G401 (cell line): Measurements from ENCODE around the gene COL13A1. TPM values are rescaled to one million over a fixed set of nuclear protein-coding genes. Genes with fewer than 3 reads are reported as not detected.
A peak's percentile ranks its signal among the peaks of the same experiment; 100 is the strongest.

Experiments used
- DNase-seq: peaks from one replicate; pipeline ENCODE4 v3.0.0-alpha.2; 2015; ENCODE audit warnings: low spot score
- in situ Hi-C: cut with HindIII; loops from 2 replicates; pipeline ENCODE4 v1.10.0; 2016; ENCODE audit warnings: low sequenced_read_pairs, mixed read lengths
- total RNA-seq: library from RNA; depleted of rRNA; stranded (reverse); fragments of >200 nt; shearing (Covaris generic); gene quantifications from 2 replicates; pipeline ENCODE4 v1.2.3, GENCODE V29; 2014

Gene COL13A1
- total RNA-seq, 1 experiment from 2014 or later = 0.17 TPM

DNA sequence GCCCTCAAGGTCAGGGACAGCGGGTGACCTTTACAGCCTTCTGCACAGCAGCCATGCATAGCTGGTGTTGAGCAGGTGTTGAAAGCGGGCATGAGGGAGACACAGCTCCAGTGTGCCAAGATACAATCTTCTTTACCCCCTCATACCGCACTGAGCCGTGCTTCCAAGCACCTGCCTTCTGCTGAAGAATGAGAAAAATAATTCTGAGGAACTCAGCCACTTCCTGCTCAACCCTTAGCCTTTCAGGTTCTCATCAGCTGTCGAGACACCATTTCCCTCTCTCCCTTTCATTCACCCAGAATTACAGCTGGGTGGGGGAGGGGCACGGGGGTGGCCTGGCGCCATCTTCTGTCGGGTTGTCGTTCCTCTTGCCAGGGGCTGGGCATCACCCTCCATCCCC, 58.6 kb downstream of the COL13A1 start:
- in situ Hi-C loops = no loop called here
- DNase-seq = no peak

DNA sequence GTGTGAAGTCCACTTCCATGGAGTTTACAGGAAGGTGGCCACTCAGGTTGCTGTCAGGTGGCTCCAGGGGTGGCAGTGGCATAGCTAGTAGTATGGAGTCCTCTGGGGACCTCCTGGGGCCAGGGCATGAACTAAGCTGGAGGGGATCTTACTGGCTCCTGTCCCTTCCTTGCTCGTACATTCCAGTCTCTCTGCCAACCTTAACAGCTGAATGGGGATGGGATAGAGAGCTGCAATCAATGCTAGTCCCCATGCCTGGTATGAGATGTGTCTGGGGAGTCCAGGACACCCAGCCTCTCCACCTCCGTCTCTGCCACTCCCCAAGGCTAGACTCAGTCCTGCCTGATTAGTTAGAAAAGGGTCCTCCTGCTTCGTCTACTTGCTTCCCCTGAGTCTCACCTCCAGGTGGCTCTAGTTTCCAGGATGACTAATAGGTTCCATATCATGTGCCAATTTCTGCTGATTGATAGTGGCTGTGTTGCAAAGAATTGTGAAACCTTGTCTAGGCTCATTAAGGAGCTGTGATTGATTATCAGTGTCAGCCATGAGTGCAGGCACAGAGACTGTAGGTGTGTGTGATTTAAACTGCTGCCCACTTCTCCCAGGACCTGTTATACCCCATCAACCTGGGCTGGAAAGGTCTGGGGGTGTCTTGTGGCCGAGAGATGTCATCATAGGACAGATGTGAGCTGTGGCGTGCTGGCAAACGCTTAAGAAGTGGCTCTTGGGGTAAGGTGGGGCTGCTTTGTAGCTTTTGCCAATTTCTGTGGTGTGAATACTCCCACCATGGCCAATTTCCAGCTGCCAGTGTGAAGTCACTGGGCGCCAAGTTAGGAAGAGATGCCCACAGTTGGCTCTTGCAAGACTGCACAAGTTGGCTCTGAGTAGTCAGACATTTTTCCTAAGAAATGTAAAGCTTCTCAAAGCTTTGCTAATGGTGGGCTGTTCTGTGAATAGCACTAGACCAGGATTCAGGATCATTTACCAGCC, 59.8 kb downstream of the COL13A1 start:
- in situ Hi-C loops = no loop called here
- peak; percentile 46 for DNase-seq

DNA sequence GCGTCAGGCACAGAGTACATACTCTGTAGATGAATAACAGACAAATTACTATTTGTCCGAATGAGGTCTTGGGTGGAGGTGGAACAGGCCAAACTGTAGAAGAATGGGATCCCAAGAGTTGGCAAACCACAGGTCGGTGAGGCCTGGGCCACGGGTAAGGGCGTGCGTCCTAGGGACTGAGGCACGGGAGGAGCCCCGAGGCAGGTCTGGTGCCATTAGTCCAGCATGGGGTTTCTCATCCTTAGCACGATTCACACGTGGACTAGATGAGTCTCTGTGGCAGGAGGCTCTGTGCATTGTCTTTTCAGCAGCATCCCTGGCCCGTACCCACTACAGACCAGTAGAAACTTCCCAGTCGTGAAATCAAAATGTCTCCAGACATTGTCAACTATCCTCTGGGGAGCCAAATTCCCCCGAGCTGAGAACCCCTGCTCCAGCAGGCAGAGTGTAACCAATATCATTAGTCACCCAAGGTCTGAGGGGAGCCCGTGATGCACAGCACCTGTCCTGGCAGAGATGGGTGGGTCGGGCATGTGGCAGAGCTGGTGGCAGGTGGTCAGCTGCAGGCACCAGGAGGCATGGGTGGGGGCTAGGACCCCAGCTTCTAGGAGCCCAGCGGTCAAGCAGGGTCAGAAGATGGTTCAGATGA, 61.3 kb downstream of the COL13A1 start:
- no peak for DNase-seq
- in situ Hi-C loops = no loop called here

DNA sequence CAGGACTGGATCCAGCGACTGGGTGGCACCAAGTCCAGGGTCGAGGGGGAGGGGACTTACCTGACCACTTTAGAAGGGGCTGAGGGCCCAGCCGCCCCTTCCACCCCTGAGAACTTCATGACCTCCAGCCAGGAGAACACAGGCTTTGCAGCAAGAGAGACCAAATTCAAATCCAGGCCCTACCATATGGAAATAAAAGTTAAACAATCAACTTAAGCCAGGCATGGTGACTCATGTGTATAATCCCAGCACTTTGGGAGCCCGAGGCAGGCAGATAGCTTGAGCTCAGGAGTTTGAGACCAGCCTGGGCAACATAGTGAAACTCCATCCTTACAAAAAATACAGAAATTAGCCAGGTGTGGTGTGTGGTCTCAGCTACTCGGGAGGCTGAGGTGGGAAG, 61.9 kb downstream of the COL13A1 start:
- no peak for DNase-seq
- in situ Hi-C loops = no loop called here

DNA sequence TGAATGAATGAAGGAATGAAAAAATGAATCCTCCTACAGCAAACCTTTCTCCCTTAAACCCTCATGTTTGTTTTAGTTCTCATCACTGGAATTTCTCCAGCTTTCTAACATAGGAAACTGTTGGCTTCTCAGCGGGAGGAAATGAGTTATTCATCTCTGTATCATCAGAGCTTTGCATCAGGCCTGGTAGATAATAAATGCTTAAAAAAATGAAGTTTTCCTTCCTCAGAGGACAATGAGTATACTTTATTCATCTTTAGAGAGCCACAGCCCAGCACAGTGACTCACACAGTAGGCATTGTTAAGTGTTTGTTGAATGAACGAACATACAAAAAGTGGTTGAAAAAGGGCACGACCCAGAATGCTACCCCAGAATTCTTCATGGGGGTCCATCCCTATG, 62.6 kb downstream of the COL13A1 start:
- in situ Hi-C loops = no loop called here
- DNase-seq = no peak

DNA sequence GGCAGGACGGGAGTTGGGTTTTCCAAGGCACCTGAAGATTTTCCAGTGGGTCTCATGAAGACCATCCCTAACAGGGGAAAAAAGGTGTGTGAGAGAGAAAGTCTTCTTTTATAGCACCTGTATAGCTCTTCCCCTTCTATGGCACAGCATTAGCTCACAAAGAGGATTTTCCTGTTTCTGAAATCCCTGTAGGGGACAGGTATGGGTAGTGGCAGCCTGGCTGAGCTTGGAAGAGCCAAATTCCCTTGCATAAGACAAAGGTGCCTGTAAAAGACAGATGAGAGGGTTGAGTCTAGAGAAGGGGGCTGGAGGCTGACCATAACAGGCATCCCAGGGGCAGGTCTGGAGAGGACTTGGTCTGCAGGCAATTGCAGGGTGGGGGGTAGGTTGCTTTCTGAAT, 63.7 kb downstream of the COL13A1 start:
- no peak for DNase-seq
- in situ Hi-C loops = no loop called here

DNA sequence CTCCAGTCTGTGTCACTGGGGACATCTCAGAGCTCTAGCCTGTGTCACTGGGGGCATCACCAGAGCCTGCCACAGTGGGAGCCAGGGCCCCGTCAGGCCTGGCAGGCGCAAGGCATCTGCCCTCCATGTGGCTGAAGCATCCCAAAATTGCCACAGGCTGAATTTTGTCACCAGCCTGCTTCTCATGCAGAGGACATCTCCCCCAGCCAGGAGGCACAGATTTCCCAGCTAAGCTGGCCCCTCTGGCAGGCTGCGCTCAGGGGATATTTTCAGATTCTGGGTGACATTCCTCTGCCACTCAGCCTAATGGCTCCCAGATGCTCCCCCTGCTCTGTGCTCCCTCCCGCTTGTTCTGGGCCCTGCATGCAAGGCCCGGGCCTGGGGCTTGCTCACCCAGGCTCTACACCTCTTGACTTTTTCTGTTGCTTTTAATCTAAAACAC, 64.6 kb downstream of the COL13A1 start:
- DNase-seq = peak; percentile 81
- in situ Hi-C loops = no loop called here

DNA sequence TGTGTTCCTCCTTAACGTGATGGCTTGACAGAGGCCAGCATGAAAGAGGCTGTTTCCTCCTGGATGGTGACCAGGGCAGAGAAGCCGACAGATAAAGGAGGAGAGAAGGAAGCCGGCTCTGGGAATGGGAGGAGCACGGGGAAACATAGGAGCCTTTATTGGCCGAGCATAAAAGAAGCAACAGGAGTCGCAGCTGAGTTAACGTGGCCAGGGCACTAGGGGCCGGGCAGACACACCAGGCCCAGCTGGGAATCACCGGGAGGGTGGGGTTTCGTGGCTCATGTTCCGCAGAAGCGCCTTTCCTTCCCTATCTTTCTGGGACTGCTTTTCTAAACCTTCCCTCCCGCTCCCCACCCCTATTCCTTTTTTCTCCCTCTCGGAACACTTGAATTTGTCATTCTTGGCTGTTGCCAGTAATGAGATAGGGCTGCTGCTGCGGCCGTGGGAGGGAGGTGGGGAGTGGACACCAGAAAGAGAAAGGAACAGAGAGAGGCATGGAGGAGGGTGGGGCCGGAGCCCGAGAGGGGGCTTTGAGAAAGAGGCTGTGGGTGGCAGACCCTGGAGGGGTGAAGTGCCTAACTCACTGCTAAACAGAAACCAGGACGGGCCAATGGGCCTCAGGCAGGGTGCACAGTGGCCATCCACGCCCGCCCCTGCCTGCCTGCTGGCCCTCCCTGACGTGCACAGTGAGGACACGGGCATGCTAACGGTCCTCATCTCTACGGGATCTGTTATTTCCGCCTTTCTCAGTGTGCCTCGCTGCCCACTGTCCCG, 65.2 kb downstream of the COL13A1 start:
- DNase-seq = no peak
- in situ Hi-C loops = no loop called here

DNA sequence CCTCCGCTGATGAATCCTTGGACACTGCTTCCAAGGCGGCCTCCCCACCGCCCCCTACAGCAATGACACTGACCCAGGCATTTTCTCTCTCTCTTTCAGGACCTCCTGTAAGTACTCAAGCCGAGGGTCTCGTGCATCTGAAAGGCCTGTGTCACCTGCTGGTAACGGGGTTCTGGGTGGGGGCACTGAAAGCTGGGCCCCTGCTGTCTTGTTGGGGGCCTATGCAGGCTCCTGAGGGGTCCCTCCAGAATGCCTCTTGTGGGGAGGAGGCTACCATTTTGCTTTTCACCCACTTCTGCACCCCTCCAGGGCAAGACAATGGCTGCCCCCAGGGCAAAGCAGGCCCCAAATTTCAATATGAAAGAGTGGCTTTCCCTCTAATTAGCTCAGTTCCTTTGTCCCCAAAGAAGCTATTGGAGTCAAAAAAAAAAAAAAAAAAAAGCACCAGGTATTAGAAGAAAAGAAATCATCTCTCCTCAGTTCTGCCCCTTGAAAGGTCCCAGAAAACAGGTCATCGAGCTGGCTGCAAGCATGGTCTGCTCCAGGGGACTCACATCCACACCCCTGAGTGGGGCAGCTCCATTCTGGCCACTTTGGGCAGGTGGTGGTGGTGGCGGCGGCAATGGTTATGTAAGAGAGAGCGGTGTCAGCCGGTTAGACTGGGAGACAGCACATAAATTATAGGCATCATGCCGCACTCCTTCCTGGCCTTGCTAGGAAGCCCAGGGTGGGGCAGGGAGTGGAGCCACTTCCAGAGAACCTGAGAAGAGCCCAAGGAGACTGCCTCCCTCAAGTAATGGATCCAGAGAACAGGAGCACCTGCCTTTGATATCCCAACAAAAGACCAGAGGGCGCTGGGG, 66.2 kb downstream of the COL13A1 start:
- DNase-seq = no peak
- in situ Hi-C loops = no loop called here

DNA sequence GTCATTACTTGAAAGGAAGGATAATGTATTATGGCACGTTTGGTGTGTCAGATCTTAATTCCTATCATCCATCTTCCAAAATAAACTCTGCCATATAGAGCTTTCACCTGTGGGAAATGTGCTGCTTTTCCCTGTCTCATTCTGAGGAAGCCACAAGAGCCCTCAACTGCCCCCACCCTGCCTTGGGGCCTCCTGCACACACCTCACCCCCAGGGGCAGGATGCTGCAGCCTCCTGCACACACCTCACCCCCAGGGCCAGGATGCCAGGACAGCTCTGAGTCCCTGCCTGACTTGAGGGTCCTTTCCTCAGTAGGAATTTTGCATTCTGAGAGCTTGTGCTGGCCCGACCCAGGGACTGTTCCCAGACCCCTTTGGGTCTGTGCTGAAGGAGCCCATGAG, 67.1 kb downstream of the COL13A1 start:
- in situ Hi-C loops = no loop called here
- DNase-seq = no peak

DNA sequence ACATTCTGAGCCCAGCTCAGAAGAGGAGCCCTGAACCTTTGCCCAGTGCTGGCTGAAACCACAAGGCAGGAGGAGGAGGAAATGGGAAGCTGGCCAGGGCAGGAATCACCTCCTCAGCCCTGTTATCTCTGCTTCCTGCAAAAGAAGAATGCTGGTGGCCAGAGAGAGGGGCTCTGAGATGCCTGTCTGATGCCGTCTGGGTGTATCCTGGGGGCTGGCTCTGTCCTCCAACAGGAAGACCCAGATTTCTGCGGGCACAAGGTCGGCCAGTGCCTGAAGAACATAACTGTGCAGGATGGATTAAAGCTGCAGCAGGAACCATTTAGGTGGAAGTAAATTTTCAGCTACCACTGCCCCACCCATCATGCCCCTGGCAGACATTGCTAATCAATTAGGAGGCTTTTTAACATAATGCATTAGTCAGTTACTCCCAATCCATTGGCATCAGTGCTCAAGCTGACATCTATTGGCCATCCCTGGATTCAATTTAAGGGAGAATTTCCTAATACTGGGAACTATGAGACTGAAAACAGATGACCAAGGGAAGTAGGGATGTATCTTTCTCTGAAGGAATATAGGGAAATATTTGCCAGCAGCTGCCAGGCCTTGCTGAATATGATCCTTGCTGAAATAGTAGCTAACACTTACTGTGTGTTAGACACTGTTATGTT, 67.7 kb downstream of the COL13A1 start:
- DNase-seq = peak; percentile 95
- in situ Hi-C loops = no loop called here

DNA sequence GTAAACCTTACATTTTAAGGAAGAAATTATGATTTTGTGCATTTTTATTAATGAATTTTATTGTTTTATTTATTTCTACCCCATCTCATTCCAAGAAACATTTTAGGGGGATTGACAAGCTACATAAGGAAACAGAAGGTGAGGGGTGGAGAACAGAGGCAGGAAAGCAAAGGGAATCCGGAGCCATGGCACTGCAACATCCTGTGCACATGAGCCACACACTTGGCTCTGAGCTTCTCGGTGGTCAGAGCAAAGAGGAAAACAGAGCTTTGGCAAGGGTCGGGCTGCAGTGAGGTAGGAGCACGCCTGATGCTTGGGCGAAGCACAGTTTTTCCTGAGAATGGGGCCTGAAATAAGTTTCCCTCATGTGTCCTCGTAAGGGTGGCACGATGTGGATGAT, 68.9 kb downstream of the COL13A1 start:
- no peak for DNase-seq
- in situ Hi-C loops = no loop called here

DNA sequence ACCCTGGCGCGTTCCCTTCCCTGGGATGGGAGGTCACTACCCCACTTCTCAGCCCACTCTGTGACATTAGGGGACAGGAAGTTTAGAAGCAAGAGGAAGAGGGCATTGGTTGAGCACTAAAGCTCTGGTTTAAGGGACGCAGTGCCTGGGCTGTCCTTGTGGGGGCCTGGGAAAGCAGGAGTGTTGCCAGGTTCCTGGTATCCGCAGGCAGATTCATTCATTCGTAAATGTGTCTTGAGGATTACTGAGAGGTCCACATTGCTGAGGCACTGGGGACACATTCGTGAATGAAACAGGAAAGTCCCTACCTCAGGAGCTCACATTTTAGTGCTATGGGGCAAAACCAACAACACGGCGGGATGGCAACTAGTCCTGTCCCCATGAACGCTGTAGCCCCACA, 69.4 kb downstream of the COL13A1 start:
- no peak for DNase-seq
- in situ Hi-C loops = no loop called here

DNA sequence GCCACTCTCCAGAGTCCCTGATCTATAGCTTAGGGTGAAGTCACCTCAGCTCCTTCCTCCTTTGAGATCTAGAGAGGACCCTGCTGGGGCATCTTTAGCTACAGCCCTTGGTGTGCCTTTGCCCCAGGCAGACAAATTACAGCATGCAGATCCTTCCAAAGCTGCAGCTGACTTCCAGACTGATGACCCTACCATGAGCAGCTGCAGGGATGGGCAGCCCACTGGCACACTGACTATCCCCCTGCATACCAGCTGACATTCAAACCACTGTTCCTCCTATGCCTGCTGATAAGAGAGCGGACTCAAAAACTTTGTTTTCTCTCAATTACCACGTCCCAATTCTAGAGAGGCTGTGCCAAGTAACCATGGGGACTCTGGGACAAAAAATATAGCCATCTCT, 70.6 kb downstream of the COL13A1 start:
- no peak for DNase-seq
- in situ Hi-C loops = no loop called here

DNA sequence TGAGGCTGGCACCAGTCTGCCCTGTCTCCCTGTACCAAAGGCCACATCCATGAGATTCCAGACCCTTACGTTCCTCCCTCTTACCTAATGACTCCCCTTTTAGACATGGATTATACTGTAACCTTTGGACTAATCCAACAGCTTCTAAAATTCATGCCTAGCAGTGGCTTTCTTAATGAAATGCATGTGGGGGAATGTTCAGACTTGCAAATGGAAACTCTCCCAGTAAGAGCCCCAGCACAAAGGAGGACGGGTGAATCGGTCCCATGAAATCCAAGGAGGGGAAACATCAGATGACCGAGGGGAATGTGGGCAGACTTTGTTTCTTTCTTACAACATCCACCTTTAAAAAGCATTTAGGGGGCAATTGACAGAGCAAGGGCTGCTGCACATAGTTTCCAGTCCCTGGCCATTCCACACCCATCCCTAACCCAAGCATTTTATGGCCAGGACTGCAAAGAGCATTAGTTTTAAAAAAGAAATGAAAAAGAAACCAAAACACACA, 71.5 kb downstream of the COL13A1 start:
- in situ Hi-C loops = no loop called here
- DNase-seq = no peak

DNA sequence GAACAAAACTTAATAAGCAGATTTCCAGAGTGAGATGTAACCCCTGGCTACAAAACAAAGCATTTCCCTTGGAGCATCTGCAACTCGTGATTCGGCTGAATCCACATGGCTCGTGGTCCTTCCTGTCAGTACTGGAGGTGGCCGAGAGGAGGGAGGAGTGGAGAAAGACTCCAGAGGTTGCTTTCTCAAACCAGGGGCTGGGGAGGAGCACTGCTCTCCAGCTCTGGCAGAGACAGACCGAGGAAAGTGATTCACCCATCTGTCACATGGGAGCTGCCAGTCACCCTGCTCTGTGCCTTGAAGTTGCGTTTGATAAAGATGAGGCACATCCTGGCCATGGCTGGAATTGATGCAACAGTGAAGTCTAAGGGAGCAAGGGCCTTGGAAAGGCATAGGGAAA, 72.7 kb downstream of the COL13A1 start:
- DNase-seq = no peak
- in situ Hi-C loops = no loop called here

DNA sequence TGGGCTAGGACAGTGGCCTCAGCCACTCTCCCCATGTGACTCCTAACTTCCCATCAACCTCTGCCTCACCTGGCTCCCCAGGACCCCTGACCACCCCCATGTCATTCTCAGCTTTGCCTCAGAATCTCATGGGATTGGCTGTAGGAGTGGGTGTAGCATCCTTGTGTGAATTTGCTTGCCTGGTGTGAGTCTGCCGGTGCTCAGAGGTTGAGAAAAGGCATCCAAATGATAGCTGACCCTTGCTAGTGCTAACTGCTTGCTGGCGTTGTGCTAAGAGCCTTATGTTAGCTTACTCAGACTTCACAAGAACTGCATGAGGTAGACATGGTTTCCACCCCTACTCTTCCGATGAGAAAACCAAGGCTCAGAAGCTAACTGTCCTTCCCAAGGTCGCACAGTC, 74.2 kb downstream of the COL13A1 start:
- no peak for DNase-seq
- in situ Hi-C loops = no loop called here

DNA sequence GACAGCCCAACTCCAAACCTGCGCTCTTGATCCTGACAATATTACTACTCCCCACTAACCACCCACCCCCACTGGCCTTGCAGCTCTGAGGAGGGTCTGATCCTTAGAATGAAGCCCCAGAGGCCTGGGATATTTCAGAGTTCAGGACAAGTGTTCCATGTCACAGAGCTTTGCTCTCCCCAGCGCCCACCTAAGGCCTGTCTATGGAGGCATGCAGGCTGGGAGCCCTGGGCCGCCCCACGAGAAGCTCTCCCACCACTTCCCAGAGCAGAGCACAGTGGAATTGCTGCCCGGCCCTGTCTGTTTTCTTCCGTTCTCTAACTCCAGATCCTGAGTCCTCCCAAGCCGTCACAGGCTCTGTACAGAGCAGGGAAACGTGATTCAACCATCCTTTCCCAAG, 74.6 kb downstream of the COL13A1 start:
- DNase-seq = no peak
- in situ Hi-C loops = no loop called here
